Activated CD8-positive, alpha-beta T cell treated with anti-CD3 and anti-CD28 coated beads, Interleukin-2, amount 10 ng/mL, durations not matched to agents 7 days and 5 days (primary cell): ENCODE data around the gene NHLRC4. TPM values are rescaled to one million over a fixed set of nuclear protein-coding genes. Genes with fewer than 3 reads are reported as not detected.
"Not testable (repeated sequence)": the region's sequence is repeated elsewhere in the genome, so short reads cannot be mapped to it uniquely, and the experiment has no call there.

ENCODE experiments used
- ATAC-seq: fragments of 150-1000 bp; cut with Tn5 transposase; one replicate; pipeline ENCODE4 v1.10.0; 2021; ENCODE audit warnings: moderate library complexity
- CTCF ChIA-PET: fragments of 350-600 bp; sonication (Branson Sonifier 250); formaldehyde crosslinking; loops from one replicate; lab custom pipeline; 2021; ENCODE audit warnings: antibody characterized with exemption; lab: Charles Lee
- POLR2A ChIA-PET: fragments of 350-600 bp; sonication (Branson Sonifier 250); formaldehyde crosslinking; loops from one replicate; lab custom pipeline; 2021; ENCODE audit warnings: antibody characterized with exemption; lab: Charles Lee
- DNase-seq: peaks from one replicate; pipeline ENCODE4 v3.0.0-alpha.2; 2020
- H3K27ac Mint-ChIP-seq: one replicate; pipeline ENCODE4 v1.8.0; 2021; ENCODE audit warnings: mild to moderate bottlenecking, mixed read lengths
- H3K27me3 Mint-ChIP-seq: one replicate; pipeline ENCODE4 v1.8.0; 2021; ENCODE audit warnings: low read depth, mixed read lengths
- H3K36me3 Mint-ChIP-seq: one replicate; pipeline ENCODE4 v1.8.0; 2021; ENCODE audit warnings: low read depth, mixed read lengths
- H3K4me1 Mint-ChIP-seq: one replicate; pipeline ENCODE4 v1.8.0; 2021; ENCODE audit warnings: low read depth, mixed read lengths
- H3K4me3 Mint-ChIP-seq: one replicate; pipeline ENCODE4 v1.8.0; 2021; ENCODE audit warnings: mild to moderate bottlenecking, mixed read lengths
- H3K9me3 Mint-ChIP-seq: one replicate; pipeline ENCODE4 v1.8.0; 2022; ENCODE audit warnings: mixed read lengths; ENCODE audit not compliant: insufficient read depth
- total RNA-seq, 2 experiments: library from RNA; stranded (reverse); gene quantifications; one replicate each; pipeline ENCODE4 v1.2.3, GENCODE V29; 2021

NHLRC4 gene
- total RNA-seq, 2 experiments from 2014 or later: 1.6 TPM

- ChIA-PET CTCF (no interaction called here), POLR2A (no interaction called here)
- Mint-ChIP-seq H3K4me1 (peaks cover 34% of the 10 kb centered on the region), H3K36me3 (peaks cover 7% of the 10 kb centered on the region), H3K9me3 (no peaks in the 10 kb centered on the region), H3K27me3 (no peaks in the 10 kb centered on the region), H3K4me3 (peak overlapping the region; percentile 5), H3K27ac (no peak overlapping the region)
- ATAC-seq: no peak
- DNase-seq: no peak
Observed at GRCh38 chr16:591892-592517, 25.2 kb downstream of the NHLRC4 start.

- POLR2A ChIA-PET: no interaction called here
- Mint-ChIP-seq H3K27ac (no peak overlapping the region), H3K27me3 (no peaks in the 10 kb centered on the region), H3K4me3 (no peak overlapping the region), H3K36me3 (peaks cover 5% of the 10 kb centered on the region), H3K9me3 (no peaks in the 10 kb centered on the region), H3K4me1 (peaks cover 29% of the 10 kb centered on the region)
- DNase-seq (no peak), ATAC-seq (no peak)
- CTCF ChIA-PET: no interaction called here
Observed at GRCh38 chr16:592518-593306, 25.9 kb downstream of the NHLRC4 start.

- Mint-ChIP-seq H3K36me3 (peaks cover 5% of the 10 kb centered on the region), H3K4me3 (no peak overlapping the region), H3K9me3 (no peaks in the 10 kb centered on the region), H3K4me1 (peaks cover 27% of the 10 kb centered on the region), H3K27me3 (no peaks in the 10 kb centered on the region), H3K27ac (peak overlapping the region; percentile 9)
- no peak for DNase-seq
- CTCF ChIA-PET: no interaction called here
- POLR2A ChIA-PET: no interaction called here
- no peak for ATAC-seq
Observed at GRCh38 chr16:593406-593805, 26.6 kb downstream of the NHLRC4 start.

- CTCF ChIA-PET: no interaction called here
- H3K27me3 Mint-ChIP-seq: no peaks in the 10 kb centered on the region
Observed at GRCh38 chr16:593807-594206, 27.0 kb downstream of the NHLRC4 start.

GRCh38 chr16:595094-595528 is 28.3 kb downstream of the NHLRC4 start:
- no peaks in the 10 kb centered on the region for H3K27me3 Mint-ChIP-seq
- CTCF ChIA-PET: no interaction called here
- no peaks in the 10 kb centered on the region for H3K9me3 Mint-ChIP-seq

More at GRCh38 chr16:593807-594206, 27.0 kb downstream of the NHLRC4 start:
- ATAC-seq (no peak), DNase-seq (no peak)
- POLR2A ChIA-PET: no interaction called here
- H3K9me3 Mint-ChIP-seq: no peaks in the 10 kb centered on the region
- H3K4me1 Mint-ChIP-seq: peaks cover 27% of the 10 kb centered on the region
- H3K36me3 Mint-ChIP-seq: peaks cover 7% of the 10 kb centered on the region
- no peak overlapping the region for H3K27ac Mint-ChIP-seq
- H3K4me3 Mint-ChIP-seq: no peak overlapping the region

GRCh38 chr16:595942-596735 is 29.3 kb downstream of the NHLRC4 start:
- H3K36me3 Mint-ChIP-seq: peaks cover 9% of the 10 kb centered on the region
- H3K4me3 Mint-ChIP-seq: no peak overlapping the region
- H3K27ac Mint-ChIP-seq: no peak overlapping the region
- H3K27me3 Mint-ChIP-seq: no peaks in the 10 kb centered on the region
- CTCF ChIA-PET: no interaction called here
- H3K4me1 Mint-ChIP-seq: peaks cover 21% of the 10 kb centered on the region
- H3K9me3 Mint-ChIP-seq: no peaks in the 10 kb centered on the region
- ATAC-seq: no peak
- DNase-seq: no peak
- POLR2A ChIA-PET: no interaction called here

More at GRCh38 chr16:595094-595528, 28.3 kb downstream of the NHLRC4 start:
- Mint-ChIP-seq H3K36me3 (peaks cover 9% of the 10 kb centered on the region), H3K27ac (no peak overlapping the region), H3K4me1 (peaks cover 27% of the 10 kb centered on the region), H3K4me3 (no peak overlapping the region)
- ATAC-seq (no peak), DNase-seq (no peak)
- POLR2A ChIA-PET: no interaction called here

GRCh38 chr16:596736-597060 is 29.9 kb downstream of the NHLRC4 start:
- Mint-ChIP-seq H3K4me3 (no peak overlapping the region), H3K27me3 (no peaks in the 10 kb centered on the region), H3K4me1 (peaks cover 18% of the 10 kb centered on the region), H3K27ac (no peak overlapping the region), H3K9me3 (no peaks in the 10 kb centered on the region), H3K36me3 (peaks cover 9% of the 10 kb centered on the region)
- CTCF ChIA-PET: no interaction called here
- ATAC-seq: no peak
- POLR2A ChIA-PET: no interaction called here
- DNase-seq: no peak

- POLR2A ChIA-PET: not testable (repeated sequence)
- H3K4me1 Mint-ChIP-seq: peaks cover 10% of the 10 kb centered on the region
Observed at GRCh38 chr16:597655-598054, 30.9 kb downstream of the NHLRC4 start.

GRCh38 chr16:598823-599739 is 32.3 kb downstream of the NHLRC4 start:
- H3K36me3 Mint-ChIP-seq: peaks cover 9% of the 10 kb centered on the region
- H3K9me3 Mint-ChIP-seq: no peaks in the 10 kb centered on the region
- CTCF ChIA-PET: interaction anchor here (1.8 kb wide), 1 partner anchor 20 kb away, joined by 6 read pairs; no protein-coding TSS in a partner anchor
- no peak for ATAC-seq
- no peaks in the 10 kb centered on the region for H3K27me3 Mint-ChIP-seq
- DNase-seq: no peak
- H3K4me3 Mint-ChIP-seq: no peak overlapping the region
- H3K4me1 Mint-ChIP-seq: peaks cover 2% of the 10 kb centered on the region
- H3K27ac Mint-ChIP-seq: no peak overlapping the region
- POLR2A ChIA-PET: no interaction called here

More at GRCh38 chr16:597655-598054, 30.9 kb downstream of the NHLRC4 start:
- H3K36me3 Mint-ChIP-seq, ATAC-seq, H3K27me3 Mint-ChIP-seq, H3K4me3 Mint-ChIP-seq, H3K27ac Mint-ChIP-seq, DNase-seq, H3K9me3 Mint-ChIP-seq: not testable (repeated sequence)
- CTCF ChIA-PET: interaction anchor here (1.8 kb wide), 1 partner anchor 19 kb away, joined by 6 read pairs; no protein-coding TSS in a partner anchor

GRCh38 chr16:600781-601180 is 34.0 kb downstream of the NHLRC4 start:
- CTCF ChIA-PET: interaction anchor here (0.9 to 2.0 kb wide), 4 partner anchors 9 to 218 kb away, joined by 3 to 5 read pairs (median 3); partner anchors contain the start of gene METTL26
- POLR2A ChIA-PET: interaction anchor here (0.6 kb wide), 1 partner anchor 47 kb away, joined by 3 read pairs; no protein-coding TSS in a partner anchor
- H3K27ac Mint-ChIP-seq: no peak overlapping the region
- H3K4me1 Mint-ChIP-seq: peaks cover 2% of the 10 kb centered on the region
- H3K4me3 Mint-ChIP-seq: no peak overlapping the region
- no peak for DNase-seq
- H3K9me3 Mint-ChIP-seq: no peaks in the 10 kb centered on the region
- H3K36me3 Mint-ChIP-seq: peaks cover 11% of the 10 kb centered on the region
- no peak for ATAC-seq
- no peaks in the 10 kb centered on the region for H3K27me3 Mint-ChIP-seq

- no peak for ATAC-seq
- peaks cover 2% of the 10 kb centered on the region for H3K4me1 Mint-ChIP-seq
- H3K27ac Mint-ChIP-seq: no peak overlapping the region
- POLR2A ChIA-PET: no interaction called here
- H3K36me3 Mint-ChIP-seq: peaks cover 4% of the 10 kb centered on the region
- H3K27me3 Mint-ChIP-seq: no peaks in the 10 kb centered on the region
- H3K4me3 Mint-ChIP-seq: no peak overlapping the region
- H3K9me3 Mint-ChIP-seq: no peaks in the 10 kb centered on the region
- no peak for DNase-seq
- CTCF ChIA-PET: no interaction called here
Observed at GRCh38 chr16:603933-604332, 37.1 kb downstream of the NHLRC4 start.
